ENCODE measurements around the gene RHCE. TPM values are rescaled to one million over a fixed set of nuclear protein-coding genes. Genes with fewer than 3 reads are reported as not detected.

RHCE gene
- total and polyA plus RNA-seq, 9 of the 15 experiments (the other 6 are each of a cell fraction or from before 2014, with no cell fraction given), result 5.4 to 31.5 (median 12.6) TPM

DNA sequence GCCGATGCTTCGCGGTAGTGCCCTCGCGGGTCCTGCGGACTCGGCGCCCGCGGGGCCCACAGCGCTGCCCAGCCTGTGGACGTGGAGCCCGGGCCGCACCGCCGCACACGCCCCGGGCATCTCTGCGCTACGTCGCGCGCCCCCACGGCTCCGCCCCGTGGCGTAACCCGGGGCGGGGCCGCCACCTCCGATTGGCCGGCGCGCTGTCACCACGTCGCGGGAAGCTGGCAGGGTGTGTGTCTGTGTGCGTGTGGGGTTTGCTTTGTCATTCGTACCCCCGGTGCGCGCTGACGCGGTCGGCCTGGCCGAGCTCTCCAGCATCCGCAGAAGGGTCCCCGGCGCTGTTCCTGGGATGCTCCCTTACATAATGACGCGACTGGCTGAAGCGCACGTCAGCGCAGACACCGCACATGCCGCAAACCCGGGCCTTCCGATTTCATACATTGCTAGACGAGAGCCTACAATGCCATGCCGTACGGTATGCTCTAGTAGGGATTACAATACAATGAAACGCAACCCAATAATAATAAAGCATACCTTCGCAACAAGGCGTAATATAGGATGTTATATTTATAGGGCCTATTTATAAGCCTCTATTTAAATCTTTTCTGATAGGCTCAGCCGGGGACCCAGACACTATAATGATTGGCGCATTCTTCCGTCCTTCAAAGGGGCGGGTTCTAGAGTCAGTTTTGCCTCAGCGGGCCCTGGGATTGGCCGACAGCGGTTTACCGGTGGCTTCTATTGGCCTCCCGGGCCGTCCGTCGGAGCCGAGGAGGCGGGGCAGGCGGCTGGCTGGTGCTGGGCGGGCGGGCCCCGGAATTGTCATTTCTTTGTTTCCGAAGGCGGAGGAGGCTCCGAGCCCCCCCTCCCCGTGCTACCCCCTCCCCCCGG lies 9.7 kb upstream of the RHCE start, which contains the start of gene MACO1 (continued):
- TF ChIP-seq, protein P1, sequence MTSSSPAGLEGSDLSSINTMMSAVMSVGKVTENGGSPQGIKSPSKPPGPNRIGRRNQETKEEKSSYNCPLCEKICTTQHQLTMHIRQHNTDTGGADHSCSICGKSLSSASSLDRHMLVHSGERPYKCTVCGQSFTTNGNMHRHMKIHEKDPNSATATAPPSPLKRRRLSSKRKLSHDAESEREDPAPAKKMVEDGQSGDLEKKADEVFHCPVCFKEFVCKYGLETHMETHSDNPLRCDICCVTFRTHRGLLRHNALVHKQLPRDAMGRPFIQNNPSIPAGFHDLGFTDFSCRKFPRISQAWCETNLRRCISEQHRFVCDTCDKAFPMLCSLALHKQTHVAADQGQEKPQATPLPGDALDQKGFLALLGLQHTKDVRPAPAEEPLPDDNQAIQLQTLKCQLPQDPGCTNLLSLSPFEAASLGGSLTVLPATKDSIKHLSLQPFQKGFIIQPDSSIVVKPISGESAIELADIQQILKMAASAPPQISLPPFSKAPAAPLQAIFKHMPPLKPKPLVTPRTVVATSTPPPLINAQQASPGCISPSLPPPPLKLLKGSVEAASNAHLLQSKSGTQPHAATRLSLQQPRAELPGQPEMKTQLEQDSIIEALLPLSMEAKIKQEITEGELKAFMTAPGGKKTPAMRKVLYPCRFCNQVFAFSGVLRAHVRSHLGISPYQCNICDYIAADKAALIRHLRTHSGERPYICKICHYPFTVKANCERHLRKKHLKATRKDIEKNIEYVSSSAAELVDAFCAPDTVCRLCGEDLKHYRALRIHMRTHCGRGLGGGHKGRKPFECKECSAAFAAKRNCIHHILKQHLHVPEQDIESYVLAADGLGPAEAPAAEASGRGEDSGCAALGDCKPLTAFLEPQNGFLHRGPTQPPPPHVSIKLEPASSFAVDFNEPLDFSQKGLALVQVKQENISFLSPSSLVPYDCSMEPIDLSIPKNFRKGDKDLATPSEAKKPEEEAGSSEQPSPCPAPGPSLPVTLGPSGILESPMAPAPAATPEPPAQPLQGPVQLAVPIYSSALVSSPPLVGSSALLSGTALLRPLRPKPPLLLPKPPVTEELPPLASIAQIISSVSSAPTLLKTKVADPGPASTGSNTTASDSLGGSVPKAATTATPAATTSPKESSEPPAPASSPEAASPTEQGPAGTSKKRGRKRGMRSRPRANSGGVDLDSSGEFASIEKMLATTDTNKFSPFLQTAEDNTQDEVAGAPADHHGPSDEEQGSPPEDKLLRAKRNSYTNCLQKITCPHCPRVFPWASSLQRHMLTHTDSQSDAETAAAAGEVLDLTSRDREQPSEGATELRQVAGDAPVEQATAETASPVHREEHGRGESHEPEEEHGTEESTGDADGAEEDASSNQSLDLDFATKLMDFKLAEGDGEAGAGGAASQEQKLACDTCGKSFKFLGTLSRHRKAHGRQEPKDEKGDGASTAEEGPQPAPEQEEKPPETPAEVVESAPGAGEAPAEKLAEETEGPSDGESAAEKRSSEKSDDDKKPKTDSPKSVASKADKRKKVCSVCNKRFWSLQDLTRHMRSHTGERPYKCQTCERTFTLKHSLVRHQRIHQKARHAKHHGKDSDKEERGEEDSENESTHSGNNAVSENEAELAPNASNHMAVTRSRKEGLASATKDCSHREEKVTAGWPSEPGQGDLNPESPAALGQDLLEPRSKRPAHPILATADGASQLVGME (CRISPR knock-in tag; IDR thresholded peaks at IDR 0.05), result no peak
- TF ChIP-seq, protein P2, sequence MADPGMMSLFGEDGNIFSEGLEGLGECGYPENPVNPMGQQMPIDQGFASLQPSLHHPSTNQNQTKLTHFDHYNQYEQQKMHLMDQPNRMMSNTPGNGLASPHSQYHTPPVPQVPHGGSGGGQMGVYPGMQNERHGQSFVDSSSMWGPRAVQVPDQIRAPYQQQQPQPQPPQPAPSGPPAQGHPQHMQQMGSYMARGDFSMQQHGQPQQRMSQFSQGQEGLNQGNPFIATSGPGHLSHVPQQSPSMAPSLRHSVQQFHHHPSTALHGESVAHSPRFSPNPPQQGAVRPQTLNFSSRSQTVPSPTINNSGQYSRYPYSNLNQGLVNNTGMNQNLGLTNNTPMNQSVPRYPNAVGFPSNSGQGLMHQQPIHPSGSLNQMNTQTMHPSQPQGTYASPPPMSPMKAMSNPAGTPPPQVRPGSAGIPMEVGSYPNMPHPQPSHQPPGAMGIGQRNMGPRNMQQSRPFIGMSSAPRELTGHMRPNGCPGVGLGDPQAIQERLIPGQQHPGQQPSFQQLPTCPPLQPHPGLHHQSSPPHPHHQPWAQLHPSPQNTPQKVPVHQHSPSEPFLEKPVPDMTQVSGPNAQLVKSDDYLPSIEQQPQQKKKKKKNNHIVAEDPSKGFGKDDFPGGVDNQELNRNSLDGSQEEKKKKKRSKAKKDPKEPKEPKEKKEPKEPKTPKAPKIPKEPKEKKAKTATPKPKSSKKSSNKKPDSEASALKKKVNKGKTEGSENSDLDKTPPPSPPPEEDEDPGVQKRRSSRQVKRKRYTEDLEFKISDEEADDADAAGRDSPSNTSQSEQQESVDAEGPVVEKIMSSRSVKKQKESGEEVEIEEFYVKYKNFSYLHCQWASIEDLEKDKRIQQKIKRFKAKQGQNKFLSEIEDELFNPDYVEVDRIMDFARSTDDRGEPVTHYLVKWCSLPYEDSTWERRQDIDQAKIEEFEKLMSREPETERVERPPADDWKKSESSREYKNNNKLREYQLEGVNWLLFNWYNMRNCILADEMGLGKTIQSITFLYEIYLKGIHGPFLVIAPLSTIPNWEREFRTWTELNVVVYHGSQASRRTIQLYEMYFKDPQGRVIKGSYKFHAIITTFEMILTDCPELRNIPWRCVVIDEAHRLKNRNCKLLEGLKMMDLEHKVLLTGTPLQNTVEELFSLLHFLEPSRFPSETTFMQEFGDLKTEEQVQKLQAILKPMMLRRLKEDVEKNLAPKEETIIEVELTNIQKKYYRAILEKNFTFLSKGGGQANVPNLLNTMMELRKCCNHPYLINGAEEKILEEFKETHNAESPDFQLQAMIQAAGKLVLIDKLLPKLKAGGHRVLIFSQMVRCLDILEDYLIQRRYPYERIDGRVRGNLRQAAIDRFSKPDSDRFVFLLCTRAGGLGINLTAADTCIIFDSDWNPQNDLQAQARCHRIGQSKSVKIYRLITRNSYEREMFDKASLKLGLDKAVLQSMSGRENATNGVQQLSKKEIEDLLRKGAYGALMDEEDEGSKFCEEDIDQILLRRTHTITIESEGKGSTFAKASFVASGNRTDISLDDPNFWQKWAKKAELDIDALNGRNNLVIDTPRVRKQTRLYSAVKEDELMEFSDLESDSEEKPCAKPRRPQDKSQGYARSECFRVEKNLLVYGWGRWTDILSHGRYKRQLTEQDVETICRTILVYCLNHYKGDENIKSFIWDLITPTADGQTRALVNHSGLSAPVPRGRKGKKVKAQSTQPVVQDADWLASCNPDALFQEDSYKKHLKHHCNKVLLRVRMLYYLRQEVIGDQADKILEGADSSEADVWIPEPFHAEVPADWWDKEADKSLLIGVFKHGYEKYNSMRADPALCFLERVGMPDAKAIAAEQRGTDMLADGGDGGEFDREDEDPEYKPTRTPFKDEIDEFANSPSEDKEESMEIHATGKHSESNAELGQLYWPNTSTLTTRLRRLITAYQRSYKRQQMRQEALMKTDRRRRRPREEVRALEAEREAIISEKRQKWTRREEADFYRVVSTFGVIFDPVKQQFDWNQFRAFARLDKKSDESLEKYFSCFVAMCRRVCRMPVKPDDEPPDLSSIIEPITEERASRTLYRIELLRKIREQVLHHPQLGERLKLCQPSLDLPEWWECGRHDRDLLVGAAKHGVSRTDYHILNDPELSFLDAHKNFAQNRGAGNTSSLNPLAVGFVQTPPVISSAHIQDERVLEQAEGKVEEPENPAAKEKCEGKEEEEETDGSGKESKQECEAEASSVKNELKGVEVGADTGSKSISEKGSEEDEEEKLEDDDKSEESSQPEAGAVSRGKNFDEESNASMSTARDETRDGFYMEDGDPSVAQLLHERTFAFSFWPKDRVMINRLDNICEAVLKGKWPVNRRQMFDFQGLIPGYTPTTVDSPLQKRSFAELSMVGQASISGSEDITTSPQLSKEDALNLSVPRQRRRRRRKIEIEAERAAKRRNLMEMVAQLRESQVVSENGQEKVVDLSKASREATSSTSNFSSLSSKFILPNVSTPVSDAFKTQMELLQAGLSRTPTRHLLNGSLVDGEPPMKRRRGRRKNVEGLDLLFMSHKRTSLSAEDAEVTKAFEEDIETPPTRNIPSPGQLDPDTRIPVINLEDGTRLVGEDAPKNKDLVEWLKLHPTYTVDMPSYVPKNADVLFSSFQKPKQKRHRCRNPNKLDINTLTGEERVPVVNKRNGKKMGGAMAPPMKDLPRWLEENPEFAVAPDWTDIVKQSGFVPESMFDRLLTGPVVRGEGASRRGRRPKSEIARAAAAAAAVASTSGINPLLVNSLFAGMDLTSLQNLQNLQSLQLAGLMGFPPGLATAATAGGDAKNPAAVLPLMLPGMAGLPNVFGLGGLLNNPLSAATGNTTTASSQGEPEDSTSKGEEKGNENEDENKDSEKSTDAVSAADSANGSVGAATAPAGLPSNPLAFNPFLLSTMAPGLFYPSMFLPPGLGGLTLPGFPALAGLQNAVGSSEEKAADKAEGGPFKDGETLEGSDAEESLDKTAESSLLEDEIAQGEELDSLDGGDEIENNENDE (IDR thresholded peaks at IDR 0.05; ENCODE audit: low read depth, low read length), result no peak
- TF ChIP-seq THRAP3 (IDR thresholded peaks at IDR 0.05; ENCODE audit: borderline replicate concordance) (0 out of 2 replicates have a peak, but pooled peaks have one; percentile 22), POLR2A (conservative IDR thresholded peaks at IDR 0.05) (peak; percentile 99), GTF2A2 (tag; IDR thresholded peaks at IDR 0.05) (0 out of 2 replicates have a peak, but pooled peaks have one; percentile 11), RB1 (IDR thresholded peaks at IDR 0.05; ENCODE audit: low read depth) (peak; percentile 96; the same call in 1 of the 2 replicates), DLX4 (CRISPR knock-in tag; IDR thresholded peaks at IDR 0.05) (no peak), TFAM (CRISPR knock-in tag; conservative IDR thresholded peaks at IDR 0.05) (no peak)

Data from K562 (cell line).